IPS DF 6.9 (cell line): ENCODE data around the gene EML4.

ENCODE experiments used
- DNase-seq: peaks from one replicate; pipeline ENCODE4 v3.0.0-alpha.2; 2013; ENCODE audit warnings: low read depth, low spot score
- H3K27ac ChIP-seq: one replicate; pipeline ENCODE4 v1.5.1; 2013; ENCODE audit warnings: low read length, control low read depth
- H3K27me3 ChIP-seq: 2 replicates; pipeline ENCODE4 v1.6.1; 2013; ENCODE audit warnings: mild to moderate bottlenecking, low read length; ENCODE audit not compliant: control insufficient read depth, insufficient read depth
- H3K36me3 ChIP-seq: 2 replicates; pipeline ENCODE4 v1.6.1; 2013; ENCODE audit warnings: low read length; ENCODE audit not compliant: control insufficient read depth, insufficient read depth
- H3K4me1 ChIP-seq: 2 replicates; pipeline ENCODE4 v1.6.1; 2013; ENCODE audit warnings: low read length; ENCODE audit not compliant: control insufficient read depth, insufficient read depth
- H3K4me3 ChIP-seq: 2 replicates; pipeline ENCODE4 v1.5.1; 2013; ENCODE audit warnings: mild to moderate bottlenecking, low read length
- H3K9me3 ChIP-seq: 2 replicates; pipeline ENCODE4 v1.6.1; 2013; ENCODE audit warnings: low read length, inconsistent platforms; ENCODE audit not compliant: control insufficient read depth, insufficient read depth
- WGBS: extraction: QIAGEN DNeasy Blood & Tissue Kit; methylation state at CpG from one replicate; pipeline ENCODE4 v1.1.7; 2013; ENCODE audit warnings: mixed read lengths, missing lambda C conversion rate; ENCODE audit not compliant: insufficient read length, insufficient coverage; 5-methylcytosine and 5-hydroxymethylcytosine counted together

Gene EML4

GRCh38 chr2:42239811-42240210 is 70.7 kb downstream of the EML4 start:
- H3K36me3 ChIP-seq = no peaks in the 10 kb centered on the region; the same call in 1 of the 2 replicates
- H3K9me3 ChIP-seq = no peaks in the 10 kb centered on the region
- no CpG with 5 or more reads among the region's 1 CpG for WGBS
- no peak for DNase-seq
- no peak overlapping the region for H3K27ac ChIP-seq
- H3K4me1 ChIP-seq = no peaks in the 10 kb centered on the region
- no peaks in the 10 kb centered on the region for H3K27me3 ChIP-seq
- H3K4me3 ChIP-seq = no peak overlapping the region

DNA sequence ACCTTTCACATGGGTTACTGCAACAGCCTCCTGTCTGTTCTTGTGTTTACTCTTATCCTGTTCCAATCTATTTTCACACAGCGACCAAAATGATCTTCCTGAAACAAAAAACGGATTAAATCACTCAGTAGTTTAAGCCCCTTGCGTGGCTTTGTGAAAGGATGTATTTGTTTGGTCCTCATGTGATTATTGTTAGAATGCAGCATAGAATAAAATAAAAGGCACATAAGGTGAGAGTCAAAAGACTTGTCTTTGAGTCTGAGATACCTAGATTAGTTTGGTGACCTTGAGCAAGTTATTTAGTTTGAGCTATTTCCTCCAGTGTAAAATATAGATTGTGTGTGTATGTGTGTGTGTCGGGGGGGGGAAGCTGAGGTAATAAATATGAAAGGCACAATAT is 72.4 kb downstream of the EML4 start:
- no peak for DNase-seq
- no peaks in the 10 kb centered on the region for H3K9me3 ChIP-seq
- no peaks in the 10 kb centered on the region for H3K27me3 ChIP-seq
- no peaks in the 10 kb centered on the region for H3K4me1 ChIP-seq
- WGBS = no CpG with 5 or more reads among the region's 4 CpGs
- no peak overlapping the region for H3K27ac ChIP-seq
- no peak overlapping the region for H3K4me3 ChIP-seq
- no peaks in the 10 kb centered on the region; the same call in 1 of the 2 replicates for H3K36me3 ChIP-seq

DNA sequence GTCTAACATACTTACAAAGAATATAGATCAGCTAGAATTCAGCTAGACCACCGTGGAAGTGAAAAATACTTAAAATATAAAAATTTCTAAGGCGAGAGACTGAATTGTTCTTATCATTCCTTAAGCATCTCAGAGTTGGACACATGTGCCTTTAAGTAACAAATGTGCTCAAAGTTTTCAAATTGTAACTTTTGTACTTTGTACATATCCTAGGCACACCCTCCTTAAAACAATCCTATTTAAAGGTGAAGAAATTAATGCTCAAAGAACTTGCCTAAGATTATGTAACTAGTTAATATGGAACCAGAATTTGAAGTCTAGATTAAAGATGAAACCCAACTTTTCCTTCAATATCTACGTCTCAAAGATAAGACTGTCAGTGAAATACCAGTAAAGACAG is 74.1 kb downstream of the EML4 start:
- Histone ChIP-seq H3K4me3 (no peak overlapping the region), H3K27ac (no peak overlapping the region), H3K36me3 (no peaks in the 10 kb centered on the region; the same call in 1 of the 2 replicates), H3K27me3 (no peaks in the 10 kb centered on the region), H3K4me1 (no peaks in the 10 kb centered on the region), H3K9me3 (no peaks in the 10 kb centered on the region)
- no peak for DNase-seq
- no CpG with 5 or more reads among the region's 3 CpGs for WGBS

GRCh38 chr2:42244520-42244919 is 75.4 kb downstream of the EML4 start:
- no peak overlapping the region for H3K27ac ChIP-seq
- no CpG with 5 or more reads among the region's 2 CpGs for whole genome bisulfite sequencing
- no peak overlapping the region for H3K4me3 ChIP-seq
- H3K36me3 ChIP-seq = no peaks in the 10 kb centered on the region; the same call in 1 of the 2 replicates
- no peak for DNase-seq
- H3K4me1 ChIP-seq = no peaks in the 10 kb centered on the region
- no peaks in the 10 kb centered on the region for H3K9me3 ChIP-seq
- H3K27me3 ChIP-seq = no peaks in the 10 kb centered on the region

DNA sequence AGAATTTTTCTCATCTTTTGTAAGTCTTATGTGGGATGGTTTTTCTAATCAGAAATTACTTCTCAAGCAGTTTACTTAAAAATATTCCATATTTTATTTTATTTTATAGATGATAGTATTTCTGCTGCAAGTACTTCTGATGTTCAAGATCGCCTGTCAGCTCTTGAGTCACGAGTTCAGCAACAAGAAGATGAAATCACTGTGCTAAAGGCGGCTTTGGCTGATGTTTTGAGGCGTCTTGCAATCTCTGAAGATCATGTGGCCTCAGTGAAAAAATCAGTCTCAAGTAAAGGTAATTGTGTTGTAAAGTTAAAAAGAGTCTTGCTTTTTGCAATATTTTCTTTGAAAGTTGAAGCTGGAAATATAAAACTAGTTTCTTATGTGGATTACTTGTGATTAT is 76.2 kb downstream of the EML4 start:
- H3K27me3 ChIP-seq = no peaks in the 10 kb centered on the region
- H3K36me3 ChIP-seq = no peaks in the 10 kb centered on the region; the same call in 1 of the 2 replicates
- DNase-seq = no peak
- no peak overlapping the region for H3K27ac ChIP-seq
- no CpG with 5 or more reads among the region's 4 CpGs for WGBS
- no peaks in the 10 kb centered on the region for H3K4me1 ChIP-seq
- no peaks in the 10 kb centered on the region for H3K9me3 ChIP-seq
- no peak overlapping the region for H3K4me3 ChIP-seq

DNA sequence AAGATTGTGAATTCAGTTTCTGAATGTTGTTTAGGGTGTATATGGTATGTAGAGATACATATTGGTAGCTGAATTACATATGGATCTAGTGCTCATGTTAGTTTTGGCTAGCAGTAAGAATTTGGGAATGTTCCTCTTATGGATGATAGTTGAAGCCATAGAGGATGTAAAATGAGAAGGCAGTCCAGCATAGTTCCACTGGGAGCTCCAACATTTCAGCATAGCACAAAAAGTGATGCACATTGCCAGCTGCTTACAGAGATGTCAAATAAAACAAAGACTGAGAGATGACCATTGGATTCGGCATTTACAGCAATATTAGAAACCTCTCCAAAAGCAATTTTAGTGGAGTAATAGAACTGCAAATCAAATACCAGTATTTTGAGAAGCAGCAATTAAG is 77.4 kb downstream of the EML4 start:
- WGBS = no CpG with 5 or more reads among the region's 1 CpG
- no peaks in the 10 kb centered on the region for H3K36me3 ChIP-seq
- H3K4me1 ChIP-seq = no peaks in the 10 kb centered on the region
- no peak for DNase-seq
- H3K9me3 ChIP-seq = no peaks in the 10 kb centered on the region
- H3K4me3 ChIP-seq = no peak overlapping the region
- H3K27me3 ChIP-seq = no peaks in the 10 kb centered on the region
- H3K27ac ChIP-seq = no peak overlapping the region

DNA sequence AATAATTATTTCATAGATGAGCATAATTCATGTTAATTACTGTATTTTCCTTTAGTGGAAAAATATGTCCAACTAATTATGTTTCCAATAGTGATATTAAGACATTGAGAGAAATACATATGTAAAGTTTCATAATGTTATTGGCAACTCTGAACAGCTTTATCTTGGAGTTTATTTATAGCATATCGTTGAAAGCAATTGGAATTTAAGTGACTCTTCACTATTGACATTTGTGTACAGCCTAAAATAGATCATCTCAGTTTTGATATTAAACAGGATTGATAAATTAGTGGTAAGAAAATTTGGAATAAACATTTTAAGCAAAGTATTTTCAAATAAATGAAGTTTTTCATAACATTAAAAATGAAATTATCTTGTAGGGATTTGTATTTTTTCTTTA is 79.7 kb downstream of the EML4 start:
- Histone ChIP-seq H3K36me3 (no peaks in the 10 kb centered on the region), H3K27me3 (no peaks in the 10 kb centered on the region), H3K4me1 (no peaks in the 10 kb centered on the region), H3K27ac (no peak overlapping the region), H3K9me3 (no peaks in the 10 kb centered on the region), H3K4me3 (no peak overlapping the region)
- no CpG with 5 or more reads among the region's 1 CpG for WGBS
- no peak for DNase-seq

DNA sequence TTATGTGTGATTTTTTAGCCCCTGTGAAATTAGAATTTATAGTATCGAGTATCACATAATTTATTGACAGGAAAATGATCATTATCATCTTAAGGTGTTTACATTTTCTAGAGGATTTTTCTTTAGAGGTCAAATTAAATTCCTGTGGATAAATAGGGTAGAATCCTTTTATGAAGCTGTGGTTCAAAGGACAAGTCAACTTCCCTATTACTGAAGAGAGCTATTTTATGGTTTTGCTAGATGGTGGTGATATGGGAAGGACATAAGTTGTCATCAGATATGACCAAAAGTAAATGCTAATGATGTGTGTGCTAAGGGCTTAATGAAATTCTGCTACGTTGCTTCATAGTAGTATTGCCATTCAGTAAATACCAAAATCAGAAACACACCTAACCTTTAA is 80.1 kb downstream of the EML4 start:
- no peak for DNase-seq
- Histone ChIP-seq H3K9me3 (no peaks in the 10 kb centered on the region), H3K4me3 (no peak overlapping the region), H3K27me3 (no peaks in the 10 kb centered on the region), H3K27ac (no peak overlapping the region), H3K4me1 (no peaks in the 10 kb centered on the region), H3K36me3 (no peaks in the 10 kb centered on the region)
- no CpG with 5 or more reads among the region's 2 CpGs for WGBS

DNA sequence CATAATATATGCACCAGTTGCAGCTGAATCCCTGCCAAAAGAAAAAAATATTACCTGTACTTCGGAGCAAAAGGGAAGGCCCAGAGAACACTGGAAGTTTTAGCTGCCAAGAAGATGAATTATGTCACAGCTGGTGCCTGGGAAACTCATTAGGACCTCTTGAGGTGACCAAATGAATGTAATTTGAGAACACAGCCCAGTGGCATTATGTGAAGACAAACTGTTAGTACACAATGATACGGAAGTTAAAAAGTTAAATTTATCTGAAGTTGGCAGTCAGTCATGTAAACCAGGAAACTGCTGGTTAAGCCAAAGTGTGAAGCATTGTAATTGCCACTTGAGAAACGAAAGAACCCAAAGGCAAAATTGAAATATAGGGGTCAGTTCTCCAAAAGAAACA is 80.7 kb downstream of the EML4 start:
- Histone ChIP-seq H3K9me3 (no peaks in the 10 kb centered on the region), H3K27ac (no peak overlapping the region), H3K27me3 (no peaks in the 10 kb centered on the region), H3K4me3 (no peak overlapping the region), H3K4me1 (no peaks in the 10 kb centered on the region), H3K36me3 (no peaks in the 10 kb centered on the region)
- no CpG with 5 or more reads among the region's 3 CpGs for WGBS
- DNase-seq = no peak

DNA sequence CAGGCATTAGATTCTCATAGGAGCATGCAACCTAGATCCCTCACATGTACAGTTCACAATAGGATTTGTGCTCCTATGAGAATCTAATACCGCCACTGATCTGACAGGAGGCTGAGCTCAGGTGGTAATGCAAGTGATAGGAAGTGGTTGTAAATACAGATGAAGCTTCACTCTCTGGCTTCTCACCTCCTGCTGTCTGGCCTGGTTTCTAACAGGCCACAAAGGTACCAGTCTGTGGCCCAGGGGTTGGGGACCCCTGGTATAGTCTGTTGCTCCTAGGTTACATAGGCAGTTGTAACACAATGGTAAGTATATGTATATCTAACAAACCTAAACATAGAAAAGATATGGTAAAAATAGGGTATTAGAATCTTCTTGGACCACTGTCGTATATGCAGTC is 81.8 kb downstream of the EML4 start:
- no CpG with 5 or more reads among the region's 2 CpGs for WGBS
- no peaks in the 10 kb centered on the region for H3K27me3 ChIP-seq

GRCh38 chr2:42252464-42252863 is 83.3 kb downstream of the EML4 start:
- no CpG with 5 or more reads among the region's 3 CpGs for WGBS
- H3K4me3 ChIP-seq = no peak overlapping the region
- no peaks in the 10 kb centered on the region for H3K9me3 ChIP-seq
- no peaks in the 10 kb centered on the region for H3K4me1 ChIP-seq
- H3K27me3 ChIP-seq = no peaks in the 10 kb centered on the region
- no peaks in the 10 kb centered on the region for H3K36me3 ChIP-seq
- no peak overlapping the region for H3K27ac ChIP-seq
- DNase-seq = no peak

More for the DNA sequence above, 81.8 kb downstream of the EML4 start:
- no peak overlapping the region for H3K4me3 ChIP-seq
- no peaks in the 10 kb centered on the region for H3K9me3 ChIP-seq
- H3K27ac ChIP-seq = no peak overlapping the region
- H3K4me1 ChIP-seq = no peaks in the 10 kb centered on the region
- H3K36me3 ChIP-seq = no peaks in the 10 kb centered on the region
- no peak for DNase-seq
